ENCODE measurements around the gene KCNAB2.

- TF ChIP-seq EZH2phosphoT487 (IDR thresholded peaks at IDR 0.05; ENCODE audit: insufficient read depth, low read depth) (no peak), EZH2 (IDR thresholded peaks at IDR 0.05; ENCODE audit: insufficient read depth, poor library complexity, severe bottlenecking) (no peak)
Observed at GRCh38 chr1:6098303-6099215, 52.9 kb downstream of the KCNAB2 start.

Measured in GM23248 (cell line).